Breast epithelium (tissue), 3 donors: ENCODE results near the gene NEK8.

Experiments
- POLR2A ChIP-seq: fragments of 450-650 bp; IDR thresholded peaks from one replicate; pipeline ENCODE4 v1.6.1; 2016; ENCODE audit warnings: antibody characterized with exemption, mild to moderate bottlenecking, moderate library complexity
- POLR2AphosphoS5 ChIP-seq, 3 donors: sonication (generic); formaldehyde crosslinking; IDR thresholded peaks; one replicate each; pipeline ENCODE4 v1.6.1; 2017; ENCODE audit warnings: antibody characterized with exemption in 3 of 3
- TF ChIP-seq, protein P1 (sequence below), 3 donors: fragments of 450-650 bp; IDR thresholded peaks; one replicate each; pipeline ENCODE4 v1.5.1; 2016 to 2017; ENCODE audit warnings: antibody characterized with exemption in 3 of 3, mild to moderate bottlenecking in 3 of 3, moderate library complexity in 3 of 3

DNA sequence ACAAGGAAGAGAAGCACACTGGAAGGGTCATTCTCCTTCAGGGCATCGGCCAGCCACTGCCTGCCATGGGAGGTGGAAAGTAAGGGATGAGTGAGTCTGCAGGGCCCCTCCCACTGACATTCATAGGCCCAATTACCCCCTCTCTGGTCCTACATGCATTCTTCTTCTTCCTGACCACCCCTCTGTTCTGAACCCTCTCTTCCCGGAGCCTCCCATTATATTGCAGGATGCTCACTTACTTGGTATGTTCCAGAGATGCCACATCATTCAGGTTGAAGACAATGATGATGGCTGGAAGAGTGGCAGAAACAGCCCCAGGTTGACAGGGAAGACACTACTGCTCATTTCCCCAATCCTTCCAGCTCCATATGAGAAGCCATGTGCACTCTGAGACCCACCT is 13.4 kb upstream of the NEK8 start:
- TF ChIP-seq, protein P1, sequence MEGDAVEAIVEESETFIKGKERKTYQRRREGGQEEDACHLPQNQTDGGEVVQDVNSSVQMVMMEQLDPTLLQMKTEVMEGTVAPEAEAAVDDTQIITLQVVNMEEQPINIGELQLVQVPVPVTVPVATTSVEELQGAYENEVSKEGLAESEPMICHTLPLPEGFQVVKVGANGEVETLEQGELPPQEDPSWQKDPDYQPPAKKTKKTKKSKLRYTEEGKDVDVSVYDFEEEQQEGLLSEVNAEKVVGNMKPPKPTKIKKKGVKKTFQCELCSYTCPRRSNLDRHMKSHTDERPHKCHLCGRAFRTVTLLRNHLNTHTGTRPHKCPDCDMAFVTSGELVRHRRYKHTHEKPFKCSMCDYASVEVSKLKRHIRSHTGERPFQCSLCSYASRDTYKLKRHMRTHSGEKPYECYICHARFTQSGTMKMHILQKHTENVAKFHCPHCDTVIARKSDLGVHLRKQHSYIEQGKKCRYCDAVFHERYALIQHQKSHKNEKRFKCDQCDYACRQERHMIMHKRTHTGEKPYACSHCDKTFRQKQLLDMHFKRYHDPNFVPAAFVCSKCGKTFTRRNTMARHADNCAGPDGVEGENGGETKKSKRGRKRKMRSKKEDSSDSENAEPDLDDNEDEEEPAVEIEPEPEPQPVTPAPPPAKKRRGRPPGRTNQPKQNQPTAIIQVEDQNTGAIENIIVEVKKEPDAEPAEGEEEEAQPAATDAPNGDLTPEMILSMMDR (IDR thresholded peaks at IDR 0.05): no peak
- no peak for TF ChIP-seq POLR2AphosphoS5 (IDR thresholded peaks at IDR 0.05)
- TF ChIP-seq POLR2A: no peak
